Esophagus (tissue), 2 donors: ENCODE results near the gene IER5L. TPM values are rescaled to one million over a fixed set of nuclear protein-coding genes. Genes with fewer than 3 reads are reported as not detected.
A peak's percentile ranks its signal among the peaks of the same experiment; 100 is the strongest.
"Not testable (repeated sequence)": the region's sequence is repeated elsewhere in the genome, so short reads cannot be mapped to it uniquely, and the experiment has no call there.

ENCODE experiments used
- H3K27ac ChIP-seq, 2 donors: one replicate each; pipeline ENCODE4 v1.5.1; 2013; ENCODE audit warnings: low read depth in 2 of 2, mild to moderate bottlenecking in 2 of 2, inconsistent platforms in 1 of 2, low read length in 1 of 2, moderate library complexity in 1 of 2
- H3K27me3 ChIP-seq, 2 donors: one replicate each; pipeline ENCODE4 v1.6.1; 2013; ENCODE audit warnings: low read length in 2 of 2, control low read depth in 1 of 2, mild to moderate bottlenecking in 1 of 2; ENCODE audit not compliant: insufficient read depth in 2 of 2, control insufficient read depth in 1 of 2
- H3K36me3 ChIP-seq, 2 donors: one replicate each; pipeline ENCODE4 v1.6.1; 2013; ENCODE audit warnings: low read length in 1 of 2; ENCODE audit not compliant: control insufficient read depth in 2 of 2, insufficient read depth in 2 of 2
- H3K4me1 ChIP-seq, 2 donors: one replicate each; pipeline ENCODE4 v1.6.1; 2013; ENCODE audit warnings: low read length in 1 of 2; ENCODE audit not compliant: control insufficient read depth in 2 of 2, insufficient read depth in 2 of 2
- H3K4me3 ChIP-seq, 2 donors: one replicate each; pipeline ENCODE4 v1.5.1; 2013; ENCODE audit warnings: low read length in 2 of 2, mild to moderate bottlenecking in 2 of 2, low read depth in 1 of 2, moderate library complexity in 1 of 2
- H3K9me3 ChIP-seq, 2 donors: one replicate each; pipeline ENCODE4 v1.6.1; 2013; ENCODE audit warnings: mild to moderate bottlenecking in 2 of 2, low read depth in 1 of 2, low read length in 1 of 2, moderate library complexity in 1 of 2; ENCODE audit not compliant: control insufficient read depth in 2 of 2, insufficient read depth in 1 of 2
- WGBS, 2 donors: extraction: QIAGEN DNeasy Blood & Tissue Kit; methylation state at CpG; one replicate each; pipeline ENCODE4 v1.1.7; 2013; 5-methylcytosine and 5-hydroxymethylcytosine counted together
- polyA plus RNA-seq, 2 donors: library from polyadenylated mRNA; stranded (reverse); fragments of 200-250 nt; gene quantifications; one replicate each; pipeline ENCODE4 v1.2.3, GENCODE V29; 2013
- donor health status: healthy with polysubstance abuse.
- donor health status: Bipolar disorder and iron deficiency.

Gene IER5L
- polyA plus RNA-seq, 2 donors: 5.4 to 8.4 TPM

DNA sequence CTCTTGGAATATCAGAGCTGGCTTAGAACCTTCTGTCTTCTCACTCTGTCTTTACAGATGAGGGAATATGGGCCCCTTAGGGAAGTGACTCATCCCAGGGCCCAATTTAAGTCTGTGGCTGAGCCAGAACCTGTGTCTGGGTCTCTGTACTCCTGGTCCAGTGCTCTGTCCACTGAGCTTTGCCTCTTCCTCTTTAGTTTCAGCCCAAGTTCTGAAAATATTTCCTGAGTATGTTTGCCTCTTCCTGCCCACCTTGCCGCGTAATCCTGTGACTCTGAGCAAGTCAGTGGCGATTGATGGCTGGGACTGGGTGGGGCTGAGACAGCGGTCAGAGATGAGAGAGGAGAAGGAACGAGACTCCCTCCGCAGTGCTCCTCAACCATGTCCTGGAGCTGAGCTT is 7.8 kb downstream of the IER5L start:
- no peak overlapping the region for H3K4me3 ChIP-seq
- 60 to 62% methylated on average over 6 of the region's 6 CpGs for WGBS, 2 donors
- H3K27me3 ChIP-seq: no peaks in the 10 kb centered on the region
- peaks cover 8 to 18% of the 10 kb centered on the region in 2 donors for H3K4me1 ChIP-seq
- H3K27ac ChIP-seq: peak overlapping the region in 1 of 2 donors; percentile 51
- H3K9me3 ChIP-seq: no peaks in the 10 kb centered on the region
- H3K36me3 ChIP-seq: no peaks in the 10 kb centered on the region

DNA sequence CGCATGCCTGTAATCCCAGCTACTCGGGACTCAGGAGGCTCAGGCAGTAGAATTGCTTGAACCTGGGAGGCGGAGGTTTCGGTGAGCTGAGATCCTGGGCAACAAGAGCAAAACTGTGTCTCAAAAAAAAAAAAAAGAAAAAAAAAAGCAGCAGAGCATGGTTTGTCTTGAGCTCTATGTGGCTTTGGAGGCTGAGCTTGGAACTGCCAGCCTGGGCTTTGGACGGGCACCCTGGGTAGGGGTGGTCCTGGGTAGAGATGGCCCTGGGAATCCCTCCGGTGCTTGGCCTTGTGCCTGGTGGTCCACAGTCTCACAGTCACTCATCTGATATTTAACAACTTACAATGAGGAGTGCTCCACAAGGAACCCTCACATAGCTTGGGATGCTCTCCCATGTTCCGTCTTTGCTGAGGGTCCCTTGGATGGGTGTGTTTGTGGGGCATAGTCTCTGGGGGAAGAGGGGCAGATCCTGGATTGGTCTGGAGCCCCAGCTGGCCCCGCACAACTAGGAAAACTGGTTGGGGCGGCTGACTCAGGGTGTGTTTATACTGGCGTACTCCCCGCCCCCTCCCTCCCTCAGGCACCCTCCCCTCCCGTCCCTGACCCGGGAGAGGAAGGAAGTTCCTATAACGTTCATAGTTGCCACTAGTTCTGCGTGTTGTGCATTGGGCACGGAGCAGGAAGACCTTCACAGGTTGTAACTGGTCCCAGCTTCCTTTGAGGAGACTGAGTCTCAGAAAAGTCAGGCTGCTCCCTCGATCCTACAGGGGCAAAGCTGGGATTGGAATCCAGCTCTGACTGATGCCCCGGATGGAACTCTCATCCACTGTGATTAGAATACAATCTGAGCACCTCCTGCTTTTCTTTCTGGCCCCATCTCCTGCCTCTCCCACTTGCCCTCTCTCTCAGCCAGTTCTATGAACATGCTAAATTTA is 11.2 kb downstream of the IER5L start:
- no peaks in the 10 kb centered on the region for H3K9me3 ChIP-seq
- H3K36me3 ChIP-seq: no peaks in the 10 kb centered on the region
- H3K4me3 ChIP-seq: peak overlapping the region in 1 of 2 donors; percentile 30
- WGBS, 2 donors: 11 to 16% methylated on average over 18 of the region's 18 CpGs
- peaks cover 14 to 24% of the 10 kb centered on the region in 2 donors for H3K4me1 ChIP-seq
- no peaks in the 10 kb centered on the region for H3K27me3 ChIP-seq
- peak overlapping the region; percentile 85 to 98 for H3K27ac ChIP-seq

DNA sequence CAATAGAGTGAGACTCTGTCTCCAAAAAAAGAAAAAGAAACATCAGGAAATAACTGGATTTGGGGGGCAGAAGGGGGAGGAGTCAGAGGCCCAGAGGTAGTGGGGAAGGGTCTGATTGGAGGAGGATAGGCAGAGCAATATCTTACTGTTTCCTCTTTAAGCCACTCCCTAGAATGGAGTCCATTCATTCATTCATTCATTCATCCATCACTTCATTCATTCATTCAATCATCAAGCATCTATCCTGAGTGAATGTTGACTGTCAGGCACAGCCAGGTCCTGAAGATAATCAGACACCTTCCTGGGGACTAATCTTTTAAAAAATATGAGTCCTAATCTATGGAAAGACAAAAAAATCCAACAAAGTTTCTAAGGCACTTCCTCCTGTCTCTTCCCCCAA is 12.9 kb downstream of the IER5L start:
- Histone ChIP-seq H3K9me3 (peaks cover 0 to 2% of the 10 kb centered on the region in 2 donors), H3K36me3 (no peaks in the 10 kb centered on the region), H3K27ac (peak overlapping the region; percentile 24 to 74), H3K4me3 (no peak overlapping the region), H3K27me3 (no peaks in the 10 kb centered on the region), H3K4me1 (peaks cover 9 to 24% of the 10 kb centered on the region in 2 donors)

DNA sequence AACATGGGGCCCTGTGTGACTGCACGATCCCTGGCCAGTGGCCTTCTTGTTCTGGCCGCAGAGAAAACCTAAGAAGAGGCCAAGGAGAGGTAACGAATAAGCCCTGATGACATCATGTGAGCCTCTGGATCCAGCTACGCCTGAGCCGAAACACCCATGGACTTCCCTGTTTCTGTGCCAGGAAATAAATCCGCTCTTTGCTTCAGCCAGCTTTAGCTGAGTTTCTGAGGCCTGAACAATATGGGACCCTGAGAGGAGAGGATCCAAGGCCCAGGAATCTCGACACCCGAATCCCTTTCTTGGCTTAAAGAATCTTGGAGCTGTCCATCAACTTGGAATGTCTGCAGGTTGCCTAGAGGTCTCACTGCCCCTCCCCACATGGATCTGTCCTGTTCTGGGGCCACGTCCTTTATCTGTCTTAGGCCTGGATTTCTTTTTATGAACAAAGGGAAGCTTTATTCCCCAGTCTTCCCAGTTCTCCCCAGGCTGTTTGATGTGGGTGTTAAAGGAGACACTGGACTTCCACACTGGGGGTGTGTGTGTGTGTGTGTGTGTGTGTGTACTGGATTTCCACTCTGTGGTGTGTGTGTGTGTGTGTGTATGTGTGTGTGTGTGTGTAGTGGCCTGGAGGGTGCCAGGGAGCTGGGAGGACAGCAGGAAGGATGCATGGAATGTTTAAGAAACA is 13.7 kb downstream of the IER5L start:
- Histone ChIP-seq H3K9me3 (peaks cover 0 to 2% of the 10 kb centered on the region in 2 donors), H3K4me1 (peaks cover 8 to 24% of the 10 kb centered on the region in 2 donors), H3K36me3 (no peaks in the 10 kb centered on the region), H3K27me3 (no peaks in the 10 kb centered on the region), H3K27ac (peak overlapping the region; percentile 86 to 93), H3K4me3 (no peak overlapping the region)
- 28 to 36% methylated on average over 9 of the region's 9 CpGs for WGBS, 2 donors

DNA sequence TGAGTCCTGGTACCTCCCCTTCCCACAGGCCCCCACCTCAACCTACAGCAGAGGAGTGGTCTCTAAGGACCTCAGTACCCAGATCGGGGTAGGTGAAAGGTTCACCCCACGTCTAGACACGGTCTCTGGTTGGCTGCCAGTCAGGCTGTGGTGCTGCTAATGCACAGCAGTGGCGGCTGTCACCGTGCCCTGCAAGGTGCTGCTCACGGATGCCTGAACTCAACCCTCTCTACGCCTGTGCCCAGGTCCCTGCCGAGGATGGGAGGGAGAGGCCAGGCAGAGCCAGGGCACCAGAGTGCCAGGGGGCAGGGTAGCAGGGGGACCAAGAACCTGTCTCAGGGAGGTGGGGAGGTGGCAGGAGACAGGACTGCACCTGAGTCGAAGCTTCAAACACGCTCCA is 14.3 kb downstream of the IER5L start:
- no peak overlapping the region for H3K4me3 ChIP-seq
- H3K36me3 ChIP-seq: no peaks in the 10 kb centered on the region
- H3K9me3 ChIP-seq: peaks cover 0 to 2% of the 10 kb centered on the region in 2 donors
- H3K27me3 ChIP-seq: no peaks in the 10 kb centered on the region
- peaks cover 8 to 24% of the 10 kb centered on the region in 2 donors for H3K4me1 ChIP-seq
- WGBS, 2 donors: 66 to 76% methylated on average over 10 of the region's 10 CpGs
- peak overlapping the region; percentile 63 to 93 for H3K27ac ChIP-seq

DNA sequence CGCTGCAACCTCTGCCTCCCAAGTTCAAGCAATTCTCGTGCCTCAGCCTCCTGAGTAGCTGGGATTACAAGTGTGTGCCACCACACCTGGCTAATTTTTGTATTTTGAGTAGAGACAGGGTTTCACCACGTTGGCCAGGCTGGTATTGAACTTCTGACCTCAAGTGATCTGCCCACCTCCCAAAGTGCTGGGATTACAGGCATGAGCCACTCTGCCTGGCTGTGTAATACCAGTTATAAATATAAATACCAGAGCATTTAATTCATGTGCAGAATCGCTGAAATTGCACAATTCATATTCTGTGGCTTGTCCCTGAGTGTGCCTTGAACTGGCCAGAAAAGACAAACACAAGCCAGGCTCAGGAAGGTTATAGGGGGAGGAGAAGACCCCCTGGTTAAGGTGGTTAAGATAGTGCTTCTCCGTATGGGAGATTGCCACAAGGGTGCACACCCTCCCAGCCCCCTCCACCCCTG is 14.8 kb downstream of the IER5L start:
- not testable (repeated sequence) for H3K9me3 ChIP-seq, H3K4me3 ChIP-seq, H3K27me3 ChIP-seq, H3K36me3 ChIP-seq
- peaks cover 8 to 24% of the 10 kb centered on the region in 2 donors for H3K4me1 ChIP-seq
- WGBS, 2 donors: 69% methylated on average over 5 of the region's 5 CpGs
- peak overlapping the region; percentile 63 to 93 for H3K27ac ChIP-seq

DNA sequence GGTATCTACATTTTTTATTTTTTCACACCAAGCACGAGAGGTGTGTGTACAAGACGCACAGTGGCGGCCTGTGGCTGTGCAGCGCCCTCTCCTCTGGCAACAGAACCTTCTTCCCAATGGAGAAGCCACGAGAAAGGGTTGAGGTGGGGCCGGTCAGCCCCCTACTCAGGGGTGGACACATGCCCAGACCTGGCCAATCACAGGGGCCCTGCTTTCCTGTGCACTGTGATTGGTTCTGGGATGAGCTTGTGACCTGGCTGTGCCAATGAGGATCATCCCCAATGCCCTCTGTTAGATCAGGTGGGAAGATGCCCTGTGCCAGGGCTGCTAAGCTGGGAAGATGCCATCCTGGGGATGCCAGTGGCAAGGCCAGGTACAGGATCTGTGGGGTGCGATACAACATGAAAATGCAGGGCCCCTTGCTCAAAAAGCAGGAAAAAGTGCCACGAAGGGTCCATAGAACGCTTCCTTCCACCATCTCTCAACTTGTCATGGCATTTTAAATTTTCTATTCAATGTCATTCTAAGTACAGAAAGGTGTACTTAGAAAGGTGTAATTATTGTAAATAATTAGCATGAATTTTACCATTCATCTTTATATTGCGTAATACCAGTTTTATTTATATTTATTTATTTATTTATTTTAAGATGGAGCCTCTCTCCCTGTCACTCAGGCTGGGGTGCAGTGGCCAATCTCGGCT is 15.4 kb downstream of the IER5L start:
- H3K27me3 ChIP-seq: no peaks in the 10 kb centered on the region
- peaks cover 0 to 2% of the 10 kb centered on the region in 2 donors for H3K9me3 ChIP-seq
- no peak overlapping the region for H3K4me3 ChIP-seq
- WGBS, 2 donors: 93% methylated on average over 11 of the region's 11 CpGs
- peaks cover 7 to 21% of the 10 kb centered on the region in 2 donors for H3K4me1 ChIP-seq
- H3K27ac ChIP-seq: no peak overlapping the region
- H3K36me3 ChIP-seq: no peaks in the 10 kb centered on the region

DNA sequence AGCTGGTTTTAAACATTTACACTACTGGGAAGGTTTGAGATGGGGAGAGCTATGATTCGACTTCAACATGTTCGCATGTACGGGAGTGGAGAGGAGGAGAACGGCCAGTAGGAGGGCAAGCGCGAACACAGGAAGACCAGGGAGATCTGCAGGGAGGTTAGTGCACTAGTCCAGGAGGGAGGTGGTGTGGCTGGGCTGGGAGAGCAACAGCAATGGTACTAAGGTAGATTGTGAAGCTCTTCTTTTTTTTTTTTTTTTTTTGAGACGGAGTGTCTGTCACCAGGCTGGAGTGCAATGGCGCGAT is 16.6 kb downstream of the IER5L start:
- WGBS, 2 donors: 90% methylated on average over 6 to 9 of the region's 9 CpGs
- no peaks in the 10 kb centered on the region for H3K36me3 ChIP-seq

DNA sequence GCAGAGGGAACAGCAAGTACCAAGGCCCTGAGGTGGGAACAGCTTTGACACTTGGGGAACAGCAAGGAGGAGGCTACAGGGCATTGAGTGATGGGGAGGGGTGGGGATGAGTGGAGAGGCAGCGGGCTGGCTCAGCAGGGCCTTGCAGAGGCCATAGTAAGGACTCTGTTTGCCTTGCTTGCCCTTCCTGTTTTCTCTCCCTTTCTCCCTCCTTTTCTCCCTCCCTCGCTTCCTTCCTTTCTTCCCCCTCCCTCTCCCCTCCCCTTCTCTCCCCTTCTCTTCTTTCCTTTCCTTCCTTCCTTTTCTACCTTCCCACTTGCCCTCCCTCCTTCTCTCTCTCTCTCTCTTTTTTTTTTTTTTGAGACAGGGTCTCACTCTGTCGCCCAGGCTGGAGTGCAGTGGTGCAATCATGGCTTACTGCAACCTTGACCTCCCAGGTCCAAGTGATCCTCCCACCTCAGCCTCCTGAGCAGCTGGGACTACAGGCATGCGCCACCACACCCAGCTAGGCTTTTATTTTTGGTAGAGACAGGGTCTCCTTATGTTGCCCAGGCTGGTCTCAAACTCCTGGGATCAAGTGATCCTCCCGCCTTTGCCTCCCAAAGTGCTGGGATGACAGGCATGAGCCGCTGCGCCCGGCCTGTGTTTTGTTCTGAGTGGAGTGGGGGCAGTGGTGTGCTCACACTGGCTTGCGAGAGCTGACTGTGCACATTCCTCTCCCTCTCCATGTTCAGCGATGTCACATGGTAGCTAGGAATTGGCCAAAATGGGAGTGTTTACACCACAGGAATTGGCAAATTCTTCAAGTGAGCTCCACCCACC is 17.1 kb downstream of the IER5L start:
- H3K4me3 ChIP-seq: no peak overlapping the region
- 89 to 90% methylated on average over 9 to 10 of the region's 10 CpGs for WGBS, 2 donors
- H3K4me1 ChIP-seq: peaks cover 6 to 15% of the 10 kb centered on the region in 2 donors
- no peaks in the 10 kb centered on the region for H3K36me3 ChIP-seq
- H3K27ac ChIP-seq: no peak overlapping the region
- H3K9me3 ChIP-seq: peaks cover 0 to 2% of the 10 kb centered on the region in 2 donors
- no peaks in the 10 kb centered on the region for H3K27me3 ChIP-seq

More for the DNA sequence above, 16.6 kb downstream of the IER5L start:
- Histone ChIP-seq H3K27me3 (no peaks in the 10 kb centered on the region), H3K9me3 (peaks cover 0 to 2% of the 10 kb centered on the region in 2 donors), H3K4me3 (no peak overlapping the region), H3K4me1 (peaks cover 6 to 17% of the 10 kb centered on the region in 2 donors), H3K27ac (no peak overlapping the region)
